WTC11 (cell line): Measurements from ENCODE around the gene MVB12A. TPM values are rescaled to one million over a fixed set of nuclear protein-coding genes. Genes with fewer than 3 reads are reported as not detected.

Experiments used
- ATAC-seq: fragments of 200-7000 bp; cut with Tn5 transposase; 2 replicates; pipeline ENCODE4 v1.10.0; 2021; ENCODE audit warnings: mild to moderate bottlenecking, moderate library complexity
- CTCF ChIA-PET: fragments of 300-600 bp; sonication (Branson Sonifier 250); formaldehyde crosslinking; loops from one replicate; lab custom pipeline; 2021; ENCODE audit warnings: antibody characterized with exemption; lab: Charles Lee
- POLR2A ChIA-PET: fragments of 350-600 bp; sonication (Branson Sonifier 250); formaldehyde crosslinking; loops from one replicate; lab custom pipeline; 2021; ENCODE audit warnings: antibody characterized with exemption; lab: Charles Lee
- DNase-seq: peaks from one replicate; pipeline ENCODE4 v3.0.0; 2021; ENCODE audit warnings: low spot score
- H3K27ac Mint-ChIP-seq: 2 replicates; pipeline ENCODE4 v1.8.0; 2021; ENCODE audit warnings: mixed read lengths
- H3K27me3 Mint-ChIP-seq: 2 replicates; pipeline ENCODE4 v1.8.0; 2021; ENCODE audit warnings: low read depth, mild to moderate bottlenecking, moderate library complexity, mixed read lengths
- H3K36me3 Mint-ChIP-seq: 2 replicates; pipeline ENCODE4 v1.8.0; 2021; ENCODE audit warnings: mixed read lengths
- H3K4me1 Mint-ChIP-seq: 2 replicates; pipeline ENCODE4 v1.8.0; 2022; ENCODE audit warnings: mixed read lengths
- H3K4me3 Mint-ChIP-seq: 2 replicates; pipeline ENCODE4 v1.8.0; 2021; ENCODE audit warnings: mild to moderate bottlenecking, moderate library complexity, mixed read lengths
- H3K9me3 Mint-ChIP-seq: 2 replicates; pipeline ENCODE4 v1.8.0; 2021; ENCODE audit warnings: mixed read lengths
- AR ChIP-seq: fragments of 250-450 bp; sonication (Bioruptor Pico); IDR thresholded peaks from 2 replicates; pipeline ENCODE4 v1.9.0; 2021; ENCODE audit warnings: mild to moderate bottlenecking
- ELF4 ChIP-seq: sonication (generic); formaldehyde crosslinking; IDR thresholded peaks from 2 replicates; pipeline ENCODE4 v1.8.1; 2022; ENCODE audit warnings: low read depth, mild to moderate bottlenecking, moderate library complexity, missing genetic modification reagents
- EMX1 ChIP-seq: fragments of 250-450 bp; sonication (Bioruptor Pico); IDR thresholded peaks from 2 replicates; pipeline ENCODE4 v1.8.0; 2021; ENCODE audit warnings: mild to moderate bottlenecking
- ETV6 ChIP-seq: sonication (generic); formaldehyde crosslinking; IDR thresholded peaks from 2 replicates; pipeline ENCODE4 v1.8.1; 2022; ENCODE audit warnings: mild to moderate bottlenecking, missing genetic modification reagents
- FOXP4 ChIP-seq: sonication (generic); formaldehyde crosslinking; IDR thresholded peaks from 2 replicates; pipeline ENCODE4 v1.8.0; 2022; ENCODE audit warnings: mild to moderate bottlenecking, missing genetic modification reagents
- GTF2I ChIP-seq: fragments of 250-450 bp; sonication (Bioruptor Pico); conservative IDR thresholded peaks from 2 replicates; pipeline ENCODE4 v1.4.0; 2021; ENCODE audit warnings: mild to moderate bottlenecking
- NFYB ChIP-seq: sonication (generic); formaldehyde crosslinking; conservative IDR thresholded peaks from 2 replicates; pipeline ENCODE4 v1.8.0; 2022; ENCODE audit warnings: low read depth, missing genetic modification reagents
- NR3C1 ChIP-seq: sonication (generic); formaldehyde crosslinking; conservative IDR thresholded peaks from 2 replicates; pipeline ENCODE4 v1.8.1; 2023; ENCODE audit warnings: low read depth, mild to moderate bottlenecking, missing genetic modification reagents
- SOX15 ChIP-seq: fragments of 250-450 bp; sonication (Bioruptor Pico); IDR thresholded peaks from 2 replicates; pipeline ENCODE4 v1.9.0; 2021; ENCODE audit warnings: mild to moderate bottlenecking
- ZNF423 ChIP-seq: fragments of 250-450 bp; sonication (Bioruptor Pico); IDR thresholded peaks from 2 replicates; pipeline ENCODE4 v2.1.2; 2022; ENCODE audit warnings: mild to moderate bottlenecking, moderate library complexity
- total RNA-seq: library from RNA; stranded (reverse); gene quantifications from 3 replicates; pipeline ENCODE4 v1.2.3, GENCODE V29; 2021
- TF ChIP-seq, protein P1 (sequence below): sonication (generic); formaldehyde crosslinking; IDR thresholded peaks from 2 replicates; pipeline ENCODE4 v1.8.1; 2022; ENCODE audit warnings: mild to moderate bottlenecking, moderate library complexity, missing genetic modification reagents

Gene MVB12A
- total RNA-seq, 1 experiment from 2014 or later: 58.7 TPM

- no peak for TF ChIP-seq SOX15 (CRISPR knock-in tag)
- no peak for TF ChIP-seq ZNF423 (CRISPR knock-in tag)
- TF ChIP-seq NFYB (CRISPR knock-in tag): no peak
- TF ChIP-seq, protein P1, sequence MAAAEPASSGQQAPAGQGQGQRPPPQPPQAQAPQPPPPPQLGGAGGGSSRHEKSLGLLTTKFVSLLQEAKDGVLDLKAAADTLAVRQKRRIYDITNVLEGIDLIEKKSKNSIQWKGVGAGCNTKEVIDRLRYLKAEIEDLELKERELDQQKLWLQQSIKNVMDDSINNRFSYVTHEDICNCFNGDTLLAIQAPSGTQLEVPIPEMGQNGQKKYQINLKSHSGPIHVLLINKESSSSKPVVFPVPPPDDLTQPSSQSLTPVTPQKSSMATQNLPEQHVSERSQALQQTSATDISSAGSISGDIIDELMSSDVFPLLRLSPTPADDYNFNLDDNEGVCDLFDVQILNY: no peak
- TF ChIP-seq GTF2I (CRISPR knock-in tag): no peak
- no peak for TF ChIP-seq FOXP4
- no peak for TF ChIP-seq NR3C1 (CRISPR knock-in tag)
- no peak for TF ChIP-seq EMX1 (CRISPR knock-in tag)
- no peak for TF ChIP-seq ELF4 (CRISPR knock-in tag)
- TF ChIP-seq AR (CRISPR knock-in tag): no peak
- no peak for TF ChIP-seq ETV6 (CRISPR knock-in tag)
- Mint-ChIP-seq H3K4me1 (peaks cover 16% of the 10 kb centered on the region), H3K27me3 (peaks cover 37% of the 10 kb centered on the region), H3K36me3 (no peaks in the 10 kb centered on the region), H3K9me3 (no peaks in the 10 kb centered on the region), H3K4me3 (no peak overlapping the region), H3K27ac (no peak overlapping the region)
- ChIA-PET POLR2A (no interaction called here), CTCF (interaction anchor here (0.7 to 3.5 kb wide), 2 partner anchors 23 to 38 kb away, joined by 3 to 24 read pairs; partner anchors contain the start of gene PGLS)
- ATAC-seq (no peak), DNase-seq (no peak)
Measured at GRCh38 chr19:17473041-17473440, 53.2 kb downstream of the MVB12A start.

Other genes starting within 250 kb of the MVB12A start
- 13.9 to 15.4 TPM (median 14.2 TPM) in 3 replicates for gene USE1, start 204.7 kb upstream of the MVB12A start, total RNA-seq
- gene OCEL1, start 193.8 kb upstream of the MVB12A start, total RNA-seq: 34.0 to 51.6 TPM (median 40.9 TPM) in 3 replicates
- gene NR2F6, start 174.1 kb upstream of the MVB12A start, total RNA-seq: 144 to 149 TPM (median 145 TPM) in 3 replicates
- 10.9 to 14.2 TPM (median 12.3 TPM) in 3 replicates for gene USHBP1, start 155.3 kb upstream of the MVB12A start, total RNA-seq
- 139 to 147 TPM (median 146 TPM) in 3 replicates for gene BABAM1, start 152.6 kb upstream of the MVB12A start, total RNA-seq
- 9.1 to 12.9 TPM (median 10.2 TPM) in 3 replicates for gene ANKLE1, start 138.1 kb upstream of the MVB12A start, total RNA-seq
- 13.2 to 18.1 TPM (median 17.6 TPM) in 3 replicates for gene ABHD8, start 116.6 kb upstream of the MVB12A start, total RNA-seq
- 117 to 130 TPM (median 122 TPM) in 3 replicates for gene MRPL34, start 114.2 kb upstream of the MVB12A start, total RNA-seq
- 36.2 to 42.8 TPM (median 37.0 TPM) in 3 replicates for gene DDA1, start 110.5 kb upstream of the MVB12A start, total RNA-seq
- gene ANO8, start 85.2 kb upstream of the MVB12A start, total RNA-seq: 30.5 to 35.4 TPM (median 32.6 TPM) in 3 replicates
- gene GTPBP3, start 82.5 kb upstream of the MVB12A start, total RNA-seq: 79.1 to 93.0 TPM (median 80.8 TPM) in 3 replicates
- gene PLVAP, start 42.7 kb upstream of the MVB12A start, total RNA-seq: 0.11 to 0.27 TPM in 2 of 3 replicates, not detected in the other
- 0.37 to 0.87 TPM (median 0.76 TPM) in 3 replicates for gene CCDC194, start 25.9 kb upstream of the MVB12A start, total RNA-seq
- 22.8 to 67.7 TPM (median 61.1 TPM) in 3 replicates for gene BST2, start 14.4 kb upstream of the MVB12A start, total RNA-seq
- gene TMEM221, start 28.6 kb downstream of the MVB12A start, total RNA-seq: 1.2 to 2.9 TPM (median 2.3 TPM) in 3 replicates
- not detected in 3 replicates for gene NXNL1, start 40.9 kb downstream of the MVB12A start, total RNA-seq
- 8.6 to 12.1 TPM (median 10.1 TPM) in 3 replicates for gene SLC27A1, start 50.5 kb downstream of the MVB12A start, total RNA-seq
- 81.7 to 108 TPM (median 108 TPM) in 3 replicates for gene PGLS, start 91.6 kb downstream of the MVB12A start, total RNA-seq
- gene COLGALT1, start 135.6 kb downstream of the MVB12A start, total RNA-seq: 54.0 to 71.7 TPM (median 67.1 TPM) in 3 replicates